IPS-11a (cell line): Measurements from ENCODE around the gene AIF1.
"Not testable (repeated sequence)": the region's sequence is repeated elsewhere in the genome, so short reads cannot be mapped to it uniquely, and the experiment has no call there.

Source experiments
- H3K4me3 ChIP-seq: one replicate; pipeline ENCODE4 v1.5.1; 2013; ENCODE audit warnings: low read depth, low read length, control low read depth

AIF1 gene

DNA sequence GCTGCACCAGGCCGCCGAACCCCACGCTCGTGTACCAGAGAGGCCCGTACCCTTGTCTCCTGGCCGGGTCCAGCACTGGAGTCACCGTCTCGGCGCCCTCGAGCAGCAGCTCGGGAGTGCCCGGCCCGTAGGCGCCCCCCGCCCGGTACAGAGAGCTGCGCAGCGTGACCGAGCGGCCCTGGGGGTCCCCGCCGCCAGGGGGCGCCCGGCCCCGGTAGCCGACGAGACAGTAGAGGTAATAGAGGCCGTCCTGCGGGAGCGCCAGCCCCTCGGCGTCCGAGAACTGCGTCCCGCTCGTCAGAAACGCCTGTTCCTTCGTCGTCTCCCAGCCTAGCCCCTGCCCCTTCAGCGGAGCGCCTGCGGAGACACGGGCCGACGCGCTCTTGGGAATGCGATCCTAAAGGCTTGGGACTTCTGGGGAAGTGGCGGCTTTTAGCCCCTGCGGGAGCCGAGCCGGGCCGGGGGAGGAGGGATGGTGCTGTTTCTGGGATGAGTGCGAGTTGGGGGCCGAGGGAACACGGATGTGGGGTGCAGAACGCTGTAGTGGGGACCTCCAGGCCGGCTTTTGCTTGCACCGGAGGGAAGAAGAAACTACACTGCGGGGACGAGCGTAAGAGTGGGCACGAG, 34.1 kb upstream of the AIF1 start:
- H3K4me3 ChIP-seq: peak overlapping the region; percentile 82

GRCh38 chr6:31581434-31582229, 33.4 kb upstream of the AIF1 start:
- peak overlapping the region; percentile 82 for H3K4me3 ChIP-seq

GRCh38 chr6:31582230-31582643, 32.8 kb upstream of the AIF1 start, which contains the start of gene LTB:
Gene LTB (minus strand): TSS chr6:31582424. CDS start chr6:31582417, 7 bp downstream.
- peak within 1 kb of the TSS; percentile 82 for H3K4me3 ChIP-seq

GRCh38 chr6:31585491-31585890, 29.5 kb upstream of the AIF1 start:
- H3K4me3 ChIP-seq: no peak overlapping the region

- no peak within 1 kb of the TSS for H3K4me3 ChIP-seq
Measured at GRCh38 chr6:31586008-31586407, 29.0 kb upstream of the AIF1 start, which contains the start of gene LST1. Gene LST1 (plus strand): TSS chr6:31586277. CDS start chr6:31587300, 1,023 bp downstream.

- H3K4me3 ChIP-seq: no peak overlapping the region
Measured at GRCh38 chr6:31586599-31587281, 28.3 kb upstream of the AIF1 start.

DNA sequence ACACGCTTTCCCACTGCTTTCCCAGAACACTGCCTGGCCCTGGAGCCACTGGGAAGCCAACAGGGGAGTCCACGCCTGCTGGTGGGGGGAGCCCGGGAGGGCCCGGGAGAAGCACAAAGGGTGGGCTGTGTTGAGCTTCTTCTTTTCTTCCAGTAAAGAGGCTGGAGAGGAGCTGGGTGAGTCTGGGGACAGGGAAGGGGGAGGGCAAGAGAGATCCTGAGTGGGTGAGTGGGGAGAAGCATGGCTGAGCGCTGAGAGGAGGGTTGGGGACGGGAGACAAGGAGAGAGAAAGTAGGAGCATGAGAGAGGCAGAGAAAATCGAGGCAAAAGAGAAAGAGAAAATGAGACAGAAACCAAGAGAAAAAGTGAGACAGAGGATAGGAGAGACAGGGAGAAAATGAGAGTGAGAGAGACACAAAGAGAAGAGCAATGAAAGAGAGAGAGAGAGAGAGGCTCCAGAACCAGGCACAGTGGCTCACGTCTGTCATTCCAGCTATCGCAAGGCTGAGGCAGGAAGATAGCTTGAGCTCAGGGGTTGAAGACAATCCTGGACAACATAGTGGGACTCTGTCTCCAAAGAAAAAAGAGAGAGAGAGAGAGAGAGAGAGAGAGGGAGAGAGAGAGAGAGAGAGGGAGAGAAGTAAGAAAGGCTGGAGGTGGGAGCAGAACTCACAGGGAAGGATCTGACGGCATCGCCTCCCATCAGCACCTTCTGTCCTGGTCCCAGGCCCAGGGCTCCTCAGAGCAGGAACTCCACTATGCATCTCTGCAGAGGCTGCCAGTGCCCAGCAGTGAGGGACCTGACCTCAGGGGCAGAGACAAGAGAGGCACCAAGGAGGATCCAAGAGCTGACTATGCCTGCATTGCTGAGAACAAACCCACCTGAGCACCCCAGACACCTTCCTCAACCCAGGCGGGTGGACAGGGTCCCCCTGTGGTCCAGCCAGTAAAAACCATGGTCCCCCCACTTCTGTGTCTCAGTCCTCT, 26.9 kb upstream of the AIF1 start:
- H3K4me3 ChIP-seq: no peak overlapping the region

- H3K4me3 ChIP-seq: no peak overlapping the region
Measured at GRCh38 chr6:31588871-31589650, 26.0 kb upstream of the AIF1 start.

DNA sequence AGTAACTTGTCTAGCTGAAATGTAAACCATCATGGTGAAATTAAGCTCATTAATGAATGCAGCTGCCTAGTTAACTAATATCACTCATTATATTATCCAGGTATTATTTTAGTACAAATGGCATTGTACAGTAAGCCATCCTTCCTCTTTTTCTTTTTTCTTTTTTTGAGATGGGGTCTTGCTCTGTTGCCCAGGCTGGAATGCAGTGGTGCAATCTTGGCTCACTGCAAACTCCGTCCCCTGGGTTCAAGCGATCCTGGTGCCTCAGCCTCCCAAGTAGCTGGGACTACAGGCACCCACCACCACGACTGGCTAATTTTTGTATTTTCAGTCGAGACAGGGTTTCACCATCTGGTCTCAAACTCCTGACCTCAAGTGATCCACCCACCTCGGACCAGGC, 24.3 kb upstream of the AIF1 start:
- H3K4me3 ChIP-seq: not testable (repeated sequence)

DNA sequence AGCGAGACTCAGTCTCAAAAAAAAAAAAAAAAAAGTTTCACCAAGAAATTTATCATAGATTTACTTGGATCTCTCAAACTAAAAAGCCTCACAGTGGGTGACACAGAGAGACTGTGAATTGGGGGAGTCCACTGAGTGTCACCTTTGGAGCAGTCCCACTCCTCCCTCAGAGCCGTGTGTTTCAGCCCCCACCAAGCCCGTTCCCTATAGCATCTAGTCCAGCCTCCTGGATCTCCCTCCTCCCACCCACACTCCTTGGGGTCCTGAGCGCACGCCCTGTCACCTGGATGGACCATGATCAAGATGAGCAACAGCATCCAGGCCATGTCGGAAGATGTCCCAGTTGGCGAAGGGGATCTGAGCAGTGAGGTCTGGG, 22.6 kb upstream of the AIF1 start:
- no peak overlapping the region for H3K4me3 ChIP-seq

DNA sequence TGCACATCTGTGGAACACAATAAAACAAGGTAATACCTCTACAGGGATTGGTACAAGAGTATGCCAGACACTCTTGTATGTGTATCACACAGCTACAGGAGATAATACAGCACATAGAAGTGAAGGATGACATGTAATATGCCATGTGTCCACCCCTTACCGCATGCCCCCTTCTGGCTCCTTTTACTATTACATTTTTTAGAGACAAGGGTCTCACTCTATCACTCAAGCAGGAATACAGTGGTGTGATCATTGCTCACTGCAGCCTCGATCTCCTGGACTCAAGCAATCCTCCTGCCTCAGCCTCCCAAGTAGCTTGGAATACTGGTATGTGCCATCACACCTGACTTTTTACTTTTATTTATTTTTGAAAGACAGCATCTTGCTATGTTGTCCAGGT, 18.0 kb upstream of the AIF1 start:
- H3K4me3 ChIP-seq: no peak overlapping the region

DNA sequence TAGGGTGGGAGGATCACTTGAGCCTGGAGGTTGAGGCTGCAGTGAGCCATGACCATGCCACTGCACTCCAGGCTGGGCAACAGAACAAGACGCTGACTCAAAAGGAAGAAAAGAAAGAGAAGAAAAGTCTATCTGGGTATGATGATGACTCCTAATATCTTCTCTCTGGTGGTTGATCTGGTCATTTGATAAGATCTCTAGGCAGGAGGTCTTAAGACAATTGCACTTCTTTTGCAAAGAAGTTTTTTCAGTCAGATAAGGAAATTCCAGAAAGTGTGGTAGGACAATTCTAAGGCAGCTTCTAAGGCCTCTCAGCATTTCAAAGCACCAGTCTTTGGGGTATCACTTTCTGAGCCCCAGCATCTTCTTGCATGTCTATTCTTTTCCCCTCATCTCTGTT, 7.7 kb upstream of the AIF1 start:
- no peak overlapping the region for H3K4me3 ChIP-seq

- no peak overlapping the region for H3K4me3 ChIP-seq
Measured at GRCh38 chr6:31609519-31610406, 5.3 kb upstream of the AIF1 start.

DNA sequence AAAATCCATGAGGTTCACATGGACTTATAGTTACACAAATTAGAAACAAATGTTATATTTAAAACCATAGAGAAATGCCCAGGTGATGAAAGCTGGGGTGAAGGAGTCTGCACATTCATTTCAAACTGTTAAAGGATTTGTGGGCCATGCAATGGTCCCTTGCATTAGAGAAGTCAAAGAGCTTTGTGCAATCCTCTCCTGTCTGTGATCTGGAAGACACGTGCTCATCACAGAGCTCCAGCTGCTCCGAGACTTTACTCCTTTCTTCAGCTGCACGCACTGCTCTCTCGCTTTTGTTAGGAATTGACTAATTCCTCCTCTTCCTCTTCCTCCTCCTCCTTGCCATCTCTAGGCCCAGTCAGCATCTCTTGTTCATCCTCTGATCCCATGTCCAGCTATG, 4.1 kb upstream of the AIF1 start:
- no peak overlapping the region for H3K4me3 ChIP-seq

GRCh38 chr6:31614075-31614619, 887 bp upstream of the AIF1 start:
- no peak overlapping the region for H3K4me3 ChIP-seq

DNA sequence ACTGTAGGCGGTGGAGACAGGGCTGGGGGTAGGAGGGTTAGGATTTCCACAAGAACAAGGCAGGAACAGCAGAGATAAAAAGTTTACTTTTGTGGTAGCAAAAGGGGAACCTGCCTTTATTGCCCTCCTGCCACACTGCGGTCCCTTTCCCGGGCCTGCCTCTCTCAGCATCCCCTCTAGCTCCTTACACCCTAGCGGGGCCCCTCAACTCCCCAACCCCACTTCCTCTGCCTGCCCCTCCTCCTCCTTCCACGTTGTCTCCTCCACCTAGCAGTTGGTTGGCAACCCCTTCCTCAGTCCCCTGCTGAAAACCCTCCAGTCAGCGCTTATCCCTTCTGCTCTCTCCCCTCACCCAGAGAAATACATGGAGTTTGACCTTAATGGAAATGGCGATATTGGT, 714 bp downstream of the AIF1 start:
- no peak overlapping the region for H3K4me3 ChIP-seq

DNA sequence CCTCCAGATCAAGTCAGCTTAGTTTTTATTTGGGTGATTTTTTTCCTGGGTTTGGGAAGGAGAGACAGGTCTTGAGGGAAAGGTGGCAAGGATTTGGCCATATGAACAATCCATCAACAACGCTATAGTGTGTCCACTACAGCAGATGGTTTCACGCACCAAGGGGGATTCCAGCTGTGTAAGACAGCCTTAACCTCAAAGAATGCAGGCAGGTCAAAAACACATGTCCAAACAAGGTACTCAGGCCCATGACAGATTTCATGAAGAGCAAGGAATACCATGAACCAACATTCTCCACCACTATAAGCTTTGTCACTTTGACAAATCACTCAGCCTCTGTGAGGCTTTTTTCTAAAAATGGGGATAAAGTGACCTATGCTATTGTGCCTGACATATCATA, 2.0 kb downstream of the AIF1 start:
- no peak overlapping the region for H3K4me3 ChIP-seq

GRCh38 chr6:31619805-31620585, 5.0 kb downstream of the AIF1 start:
- peak overlapping the region; percentile 83 for H3K4me3 ChIP-seq
